22Rv1 (cell line): Measurements from ENCODE around the gene AMIGO2.
A peak's percentile ranks its signal among the peaks of the same experiment; 100 is the strongest.
"Not testable (repeated sequence)": the region's sequence is repeated elsewhere in the genome, so short reads cannot be mapped to it uniquely, and the experiment has no call there.

Experiments used
- H3K27ac ChIP-seq: fragments of 450-650 bp; 2 replicates; pipeline ENCODE4 v1.5.1; 2017
- CTCF ChIP-seq: fragments of 450-650 bp; IDR thresholded peaks from 2 replicates; pipeline ENCODE4 v1.5.1; 2017; ENCODE audit warnings: mild to moderate bottlenecking
- ZFX ChIP-seq: fragments of 450-650 bp; IDR thresholded peaks from 2 replicates; pipeline ENCODE4 v1.6.1; 2017; ENCODE audit warnings: antibody characterized with exemption, borderline replicate concordance

Gene AMIGO2

GRCh38 chr12:47071241-47071852, 8.4 kb downstream of the AMIGO2 start:
- TF ChIP-seq ZFX: no peak
- TF ChIP-seq CTCF: peak; percentile 93

GRCh38 chr12:47070310-47070709, 9.4 kb downstream of the AMIGO2 start:
- TF ChIP-seq ZFX (no peak), CTCF (no peak)
- peak overlapping the region; percentile 63 for H3K27ac ChIP-seq

More at GRCh38 chr12:47071241-47071852, 8.4 kb downstream of the AMIGO2 start:
- H3K27ac ChIP-seq: peak overlapping the region; percentile 63

- no peak for TF ChIP-seq CTCF
- TF ChIP-seq ZFX: no peak
- no peak overlapping the region for H3K27ac ChIP-seq
Measured at GRCh38 chr12:47068539-47068938, 11.2 kb downstream of the AMIGO2 start.

- no peak for TF ChIP-seq ZFX
- TF ChIP-seq CTCF: no peak
- H3K27ac ChIP-seq: no peak overlapping the region
Measured at GRCh38 chr12:47067771-47068431, 11.9 kb downstream of the AMIGO2 start.

- no peak overlapping the region for H3K27ac ChIP-seq
- TF ChIP-seq ZFX (no peak), CTCF (no peak)
Measured at GRCh38 chr12:47067176-47067575, 12.6 kb downstream of the AMIGO2 start.

- TF ChIP-seq CTCF (no peak), ZFX (no peak)
Measured at GRCh38 chr12:47066278-47067025, 13.3 kb downstream of the AMIGO2 start.

GRCh38 chr12:47065546-47065945, 14.2 kb downstream of the AMIGO2 start:
- H3K27ac ChIP-seq: no peak overlapping the region
- TF ChIP-seq CTCF (no peak), ZFX (no peak)

More at GRCh38 chr12:47066278-47067025, 13.3 kb downstream of the AMIGO2 start:
- H3K27ac ChIP-seq: no peak overlapping the region

GRCh38 chr12:47058640-47059039, 21.1 kb downstream of the AMIGO2 start:
- not testable (repeated sequence) for H3K27ac ChIP-seq

- H3K27ac ChIP-seq: not testable (repeated sequence)
Measured at GRCh38 chr12:47056944-47057343, 22.8 kb downstream of the AMIGO2 start.

GRCh38 chr12:47055856-47056255, 23.9 kb downstream of the AMIGO2 start:
- not testable (repeated sequence) for H3K27ac ChIP-seq
